HepG2 (cell line): ENCODE results near the gene PYGL. TPM values are rescaled to one million over a fixed set of nuclear protein-coding genes. Genes with fewer than 3 reads are reported as not detected.

Source experiments
- ATAC-seq: fragments of 200-7000 bp; cut with Tn5 transposase; 3 replicates; pipeline ENCODE4 v1.9.1; 2020; ENCODE audit warnings: mild to moderate bottlenecking, moderate library complexity
- BruUV-seq: library from RNA; stranded (reverse); fragments of 400-500 nt; replicated peaks from 2 replicates; lab custom pipeline; 2021; lab: Mats Ljungman, UMichigan
- CTCF ChIA-PET: fragments of 300-600 bp; formaldehyde crosslinking; extraction: SDS; loops from one replicate; lab custom pipeline; 2021; ENCODE audit warnings: low total read pairs, inconsistent platforms, low intra/inter-chr PET ratio; lab: Yijun Ruan, JAX
- POLR2A ChIA-PET: fragments of 350-600 bp; sonication (Branson Sonifier 250); formaldehyde crosslinking; loops from one replicate; lab custom pipeline; 2020; ENCODE audit warnings: antibody characterized with exemption, inconsistent platforms; lab: Yijun Ruan, JAX
- DNase-seq: peaks from one replicate; pipeline ENCODE4 v3.0.0-alpha.2; 2015; ENCODE audit warnings: low spot score
- FAIRE-seq: peaks from 3 replicates; lab custom pipeline; 2011; peaks lifted over from hg19 to GRCh38; lab: Jason Lieb, UNC
- H2AFZ ChIP-seq: one replicate; pipeline ENCODE4 v1.6.1; 2011; ENCODE audit warnings: low read length, inconsistent platforms
- H3K27ac ChIP-seq: fragments of 300-600 bp; 3 replicates; pipeline ENCODE4 v1.8.0; 2011; ENCODE audit warnings: mixed run types, mild to moderate bottlenecking, mixed read lengths, low read length, inconsistent platforms; ENCODE audit not compliant: insufficient read depth; ENCODE audit errors: extremely low read length
- H3K27me3 ChIP-seq, 2 experiments: fragments of 200-600 bp in 1 of 2; 2 replicates in 1 of 2; 3 replicates in 1 of 2; pipeline versions ENCODE4 v1.6.0 to v1.8.0; 2011; ENCODE audit warnings: low read length in 2 of 2, mild to moderate bottlenecking in 2 of 2, moderate library complexity in 2 of 2, inconsistent platforms in 1 of 2; ENCODE audit not compliant: insufficient read depth in 2 of 2, control insufficient read depth in 1 of 2
- H3K36me3 ChIP-seq, 2 experiments: fragments of 200-600 bp in 1 of 2; replicated peaks in 1 of 2; 2 replicates in 1 of 2; 3 replicates in 1 of 2; pipeline versions ENCODE4 v1.5.1 to v1.8.0; 2011; ENCODE audit warnings: low read length in 2 of 2, inconsistent platforms in 1 of 2; ENCODE audit not compliant: insufficient read depth in 2 of 2, control insufficient read depth in 1 of 2
- H3K4me1 ChIP-seq: 2 replicates; pipeline ENCODE4 v1.5.1; 2012; ENCODE audit warnings: low read length, inconsistent platforms; ENCODE audit not compliant: insufficient read depth
- H3K4me2 ChIP-seq: 2 replicates; pipeline ENCODE4 v1.6.0; 2011; ENCODE audit warnings: low read depth, low read length, inconsistent platforms
- H3K4me3 ChIP-seq, 3 experiments: fragments of 200-600 bp in 1 of 3; sonication (generic), shearing (Covaris generic) in 1 of 3; replicated peaks in 1 of 3; 2 replicates each; pipeline ENCODE4 v1.5.1; 2011 to 2016; ENCODE audit warnings: low read length in 3 of 3, inconsistent platforms in 2 of 3, low read depth in 2 of 3, mild to moderate bottlenecking in 2 of 3, control low read depth in 1 of 3, mixed read lengths in 1 of 3; ENCODE audit not compliant: insufficient read depth in 1 of 3
- H3K79me2 ChIP-seq: one replicate; pipeline ENCODE4 v1.6.1; 2011; ENCODE audit warnings: low read length, inconsistent platforms; ENCODE audit not compliant: insufficient read depth
- H3K9ac ChIP-seq: 2 replicates; pipeline ENCODE4 v1.6.0; 2011; ENCODE audit warnings: mild to moderate bottlenecking, low read depth, low read length, inconsistent platforms; ENCODE audit not compliant: insufficient read depth
- H3K9me3 ChIP-seq: 2 replicates; pipeline ENCODE4 v1.5.1; 2012; ENCODE audit warnings: mild to moderate bottlenecking, low read length
- H4K20me1 ChIP-seq: 2 replicates; pipeline ENCODE4 v1.6.0; 2011; ENCODE audit warnings: inconsistent platforms, mild to moderate bottlenecking, low read length, moderate library complexity; ENCODE audit not compliant: insufficient read depth
- FOXA1 ChIP-seq, 2 experiments: fragments of 450-650 bp in 1 of 2; sonication (generic) in 1 of 2; formaldehyde crosslinking in 1 of 2; IDR thresholded peaks; 2 replicates each; pipeline versions ENCODE4 v1.4.0 to v1.6.1; 2016 to 2020; ENCODE audit warnings: missing genetic modification reagents in 1 of 2
- KLF11 ChIP-seq: IDR thresholded peaks from 2 replicates; pipeline ENCODE4 v1.6.1; 2016; ENCODE audit warnings: missing compliant biosample characterization
- NFYB ChIP-seq: sonication (generic); formaldehyde crosslinking; IDR thresholded peaks from 2 replicates; pipeline ENCODE4 v1.4.0; 2020; ENCODE audit warnings: missing genetic modification reagents
- PHF8 ChIP-seq: sonication (generic); formaldehyde crosslinking; IDR thresholded peaks from 2 replicates; pipeline ENCODE4 v1.5.0; 2020; ENCODE audit warnings: missing genetic modification reagents
- ZNF501 ChIP-seq: sonication (generic); formaldehyde crosslinking; IDR thresholded peaks from 2 replicates; pipeline ENCODE4 v1.5.1; 2020; ENCODE audit warnings: mild to moderate bottlenecking, moderate library complexity, missing genetic modification reagents
- WGBS: methylation state at CpG from one replicate; pipeline ENCODE4 v1.1.6; 2017; ENCODE audit warnings: low lambda C conversion rate; 5-methylcytosine and 5-hydroxymethylcytosine counted together
- in situ Hi-C: cut with HindIII; loops from 2 replicates; pipeline ENCODE4 v1.10.0; 2017; ENCODE audit warnings: low pct_unique_long_range_greater_than_20kb; ENCODE audit not compliant: extremely low pct_ligation_motif_present
- intact Hi-C: fragments of 100-400 bp; cut with micrococcal nuclease; formaldehyde crosslinking; loops from one replicate; pipeline ENCODE4 v1.10.0; 2022; ENCODE audit not compliant: unreplicated experiment
- polyA plus RNA-seq, 8 experiments: library from polyadenylated mRNA; depleted of rRNA in 3 of 8; stranded (reverse) in 7 of 8; unstranded in 1 of 8; fragments of >200 nt; fragmentation: Illumina TruSeq in 4 of 8; extraction: Trizol in 4 of 8; gene quantifications; 2 replicates each; pipeline versions ENCODE4 v1.2.1 to v1.2.3, GENCODE V29; 2011 to 2016; ENCODE audit warnings: low read depth in 4 of 8, missing spikeins in 1 of 8, mixed read lengths in 1 of 8; ENCODE audit not compliant: insufficient read depth in 1 of 8
- total RNA-seq, 5 experiments: library from RNA; depleted of rRNA; stranded (reverse); fragments of >200 nt; fragmentation: Illumina TruSeq; extraction: Trizol; gene quantifications; 2 replicates each; pipeline ENCODE4 v1.2.3, GENCODE V29; 2016; ENCODE audit warnings: low read depth in 1 of 5
- TF ChIP-seq, protein P1 (sequence below), 2 experiments: fragments of 450-650 bp in 1 of 2; sonication (generic) in 1 of 2; formaldehyde crosslinking; IDR thresholded peaks; 2 replicates each; pipeline versions ENCODE4 v1.5.0 to v1.8.0; 2020 to 2022; ENCODE audit warnings: mild to moderate bottlenecking in 1 of 2, missing genetic modification reagents in 1 of 2
- TF ChIP-seq, protein P2 (sequence below): IDR thresholded peaks from 2 replicates; pipeline ENCODE4 v1.6.1; 2018; ENCODE audit warnings: missing genetic modification reagents

Gene PYGL
- total and polyA plus RNA-seq, 2 of the 13 experiments (the other 11 are each of a cell fraction or from before 2014, with no cell fraction given) = 98.4 to 110 TPM

DNA sequence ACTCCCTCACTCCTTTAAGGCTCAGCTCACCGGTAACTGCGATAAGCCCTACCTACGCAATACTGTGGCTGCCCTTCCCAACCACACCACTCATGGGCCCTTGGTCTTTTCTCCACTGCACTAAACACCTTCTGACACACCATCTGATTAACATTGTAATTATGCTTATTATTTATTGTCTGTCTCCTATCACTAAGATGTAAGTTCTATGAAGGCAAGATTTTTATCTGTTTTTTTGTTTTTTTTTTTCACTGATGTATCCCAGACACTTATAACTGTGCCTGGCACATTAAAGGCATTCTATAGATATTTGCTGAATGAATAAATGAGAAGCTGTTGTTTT, 34.2 kb upstream of the PYGL start:
- intact Hi-C loops = no loop called here
- no peak for FAIRE-seq
- H3K4me3 ChIP-seq = no peak overlapping the region
- H3K4me2 ChIP-seq = no peak overlapping the region
- TF ChIP-seq NFYB (CRISPR knock-in tag) (no peak), PHF8 (CRISPR knock-in tag) (no peak)
- H3K79me2 ChIP-seq = no peaks in the 10 kb centered on the region
- ATAC-seq = no peak
- H4K20me1 ChIP-seq = no peaks in the 10 kb centered on the region
- H3K27me3 ChIP-seq = peaks cover 3 to 23% of the 10 kb centered on the region in 2 experiments; a peak in 3 of 5 replicates
- ChIA-PET CTCF (no interaction called here), POLR2A (no interaction called here)
- WGBS = 95% methylated on average over 3 of the region's 3 CpGs
- no peaks in the 10 kb centered on the region for H3K9me3 ChIP-seq
- no peak for DNase-seq
- no peak overlapping the region for H3K27ac ChIP-seq
- no TSS peak for BruUV-seq
- no peak overlapping the region for H3K9ac ChIP-seq
- H2AFZ ChIP-seq = no peak overlapping the region
- no peaks in the 10 kb centered on the region for H3K36me3 ChIP-seq
- in situ Hi-C loops = no loop called here
- H3K4me1 ChIP-seq = 0 out of 2 replicates have a peak, but pooled peaks cover 6% of the 10 kb centered on the region

DNA sequence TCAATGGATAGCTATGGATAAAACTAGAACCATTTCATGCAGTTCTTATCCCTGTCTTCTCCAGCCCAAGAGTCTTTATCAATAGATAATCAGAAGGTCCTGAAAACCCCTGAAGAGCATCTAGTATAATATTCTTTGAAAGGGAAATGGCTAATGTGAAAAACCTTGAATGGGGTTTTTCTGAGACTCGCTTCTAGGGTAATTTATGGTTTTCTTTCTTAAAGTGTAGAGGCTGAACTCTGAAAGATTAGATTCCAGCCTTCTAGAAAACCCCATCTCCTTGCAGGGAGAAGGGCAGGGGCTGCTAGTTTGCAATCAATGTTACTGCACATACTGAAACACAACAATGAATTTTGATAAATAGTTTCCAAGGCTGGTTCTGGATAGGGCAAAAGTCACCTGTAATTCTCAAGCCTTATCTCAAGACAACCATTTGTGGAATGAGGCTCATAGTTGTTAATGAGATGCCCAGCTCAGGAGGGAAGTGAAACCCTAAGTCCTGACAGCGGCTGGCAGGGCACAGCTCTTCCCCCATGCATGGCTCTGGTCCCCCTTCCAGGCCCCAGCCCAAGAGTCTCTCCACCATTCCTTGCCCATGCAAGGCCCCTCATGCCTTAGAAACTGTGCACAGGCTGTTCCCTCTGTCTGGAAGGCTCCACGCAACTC, 33.7 kb upstream of the PYGL start:
- Histone ChIP-seq H3K36me3 (no peaks in the 10 kb centered on the region), H3K4me3 (no peak overlapping the region), H3K79me2 (no peaks in the 10 kb centered on the region), H4K20me1 (no peaks in the 10 kb centered on the region), H3K27ac (no peak overlapping the region), H3K9ac (no peak overlapping the region), H3K9me3 (no peaks in the 10 kb centered on the region), H3K4me2 (no peak overlapping the region), H3K27me3 (peaks cover 3 to 28% of the 10 kb centered on the region in 2 experiments; a peak in 3 of 5 replicates), H3K4me1 (0 out of 2 replicates have a peak, but pooled peaks cover 6% of the 10 kb centered on the region), H2AFZ (no peak overlapping the region)
- in situ Hi-C loops (no loop called here), intact Hi-C loops (no loop called here)
- BruUV-seq = no TSS peak
- ChIA-PET CTCF (no interaction called here), POLR2A (no interaction called here)
- 26% methylated on average over 3 of the region's 3 CpGs for WGBS
- no peak for FAIRE-seq
- no peak for DNase-seq
- TF ChIP-seq FOXA1 (IDR thresholded peaks at IDR 0.05) (no peak), FOXA1 (CRISPR knock-in tag; IDR thresholded peaks at IDR 0.05) (no peak), KLF11 (no peak), ZNF501 (no peak)
- TF ChIP-seq, protein P1, sequence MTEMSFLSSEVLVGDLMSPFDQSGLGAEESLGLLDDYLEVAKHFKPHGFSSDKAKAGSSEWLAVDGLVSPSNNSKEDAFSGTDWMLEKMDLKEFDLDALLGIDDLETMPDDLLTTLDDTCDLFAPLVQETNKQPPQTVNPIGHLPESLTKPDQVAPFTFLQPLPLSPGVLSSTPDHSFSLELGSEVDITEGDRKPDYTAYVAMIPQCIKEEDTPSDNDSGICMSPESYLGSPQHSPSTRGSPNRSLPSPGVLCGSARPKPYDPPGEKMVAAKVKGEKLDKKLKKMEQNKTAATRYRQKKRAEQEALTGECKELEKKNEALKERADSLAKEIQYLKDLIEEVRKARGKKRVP (CRISPR knock-in tag; IDR thresholded peaks at IDR 0.05) = no peak
- TF ChIP-seq, protein P2, sequence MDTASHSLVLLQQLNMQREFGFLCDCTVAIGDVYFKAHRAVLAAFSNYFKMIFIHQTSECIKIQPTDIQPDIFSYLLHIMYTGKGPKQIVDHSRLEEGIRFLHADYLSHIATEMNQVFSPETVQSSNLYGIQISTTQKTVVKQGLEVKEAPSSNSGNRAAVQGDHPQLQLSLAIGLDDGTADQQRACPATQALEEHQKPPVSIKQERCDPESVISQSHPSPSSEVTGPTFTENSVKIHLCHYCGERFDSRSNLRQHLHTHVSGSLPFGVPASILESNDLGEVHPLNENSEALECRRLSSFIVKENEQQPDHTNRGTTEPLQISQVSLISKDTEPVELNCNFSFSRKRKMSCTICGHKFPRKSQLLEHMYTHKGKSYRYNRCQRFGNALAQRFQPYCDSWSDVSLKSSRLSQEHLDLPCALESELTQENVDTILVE (CRISPR knock-in tag) = no peak
- no peak for ATAC-seq
